Activated CD4-positive, alpha-beta memory T cell treated with anti-CD3 and anti-CD28 coated beads, Interleukin-2, amount 10 ng/mL, durations not matched to agents 7 days and 5 days (primary cell): ENCODE results near the gene AGBL1. TPM values are rescaled to one million over a fixed set of nuclear protein-coding genes. Genes with fewer than 3 reads are reported as not detected.
"Not testable (repeated sequence)": the region's sequence is repeated elsewhere in the genome, so short reads cannot be mapped to it uniquely, and the experiment has no call there.

Source experiments
- CTCF ChIA-PET: fragments of 350-600 bp; sonication (Branson Sonifier 250); formaldehyde crosslinking; loops from one replicate; lab custom pipeline; 2021; ENCODE audit warnings: antibody characterized with exemption, inconsistent platforms; lab: Charles Lee
- POLR2A ChIA-PET: fragments of 350-600 bp; sonication (Branson Sonifier 250); formaldehyde crosslinking; loops from one replicate; lab custom pipeline; 2021; ENCODE audit warnings: antibody characterized with exemption; lab: Charles Lee
- DNase-seq: peaks from one replicate; pipeline ENCODE4 v3.0.0-alpha.2; 2020
- H3K27ac Mint-ChIP-seq: one replicate; pipeline ENCODE4 v1.8.0; 2021; ENCODE audit warnings: mild to moderate bottlenecking, mixed read lengths
- H3K27me3 Mint-ChIP-seq: one replicate; pipeline ENCODE4 v1.8.0; 2021; ENCODE audit warnings: mixed read lengths
- H3K36me3 Mint-ChIP-seq: one replicate; pipeline ENCODE4 v1.8.0; 2021; ENCODE audit warnings: low read depth, mixed read lengths
- H3K4me1 Mint-ChIP-seq: one replicate; pipeline ENCODE4 v1.8.0; 2021; ENCODE audit warnings: mixed read lengths
- H3K4me3 Mint-ChIP-seq: one replicate; pipeline ENCODE4 v1.8.0; 2021; ENCODE audit warnings: mild to moderate bottlenecking, mixed read lengths
- H3K9me3 Mint-ChIP-seq: one replicate; pipeline ENCODE4 v1.8.0; 2021; ENCODE audit warnings: mixed read lengths
- total RNA-seq, 2 experiments: library from RNA; stranded (reverse); gene quantifications; one replicate each; pipeline ENCODE4 v1.2.3, GENCODE V29; 2021

AGBL1 gene
- total RNA-seq, 2 experiments from 2014 or later = not detected

DNA sequence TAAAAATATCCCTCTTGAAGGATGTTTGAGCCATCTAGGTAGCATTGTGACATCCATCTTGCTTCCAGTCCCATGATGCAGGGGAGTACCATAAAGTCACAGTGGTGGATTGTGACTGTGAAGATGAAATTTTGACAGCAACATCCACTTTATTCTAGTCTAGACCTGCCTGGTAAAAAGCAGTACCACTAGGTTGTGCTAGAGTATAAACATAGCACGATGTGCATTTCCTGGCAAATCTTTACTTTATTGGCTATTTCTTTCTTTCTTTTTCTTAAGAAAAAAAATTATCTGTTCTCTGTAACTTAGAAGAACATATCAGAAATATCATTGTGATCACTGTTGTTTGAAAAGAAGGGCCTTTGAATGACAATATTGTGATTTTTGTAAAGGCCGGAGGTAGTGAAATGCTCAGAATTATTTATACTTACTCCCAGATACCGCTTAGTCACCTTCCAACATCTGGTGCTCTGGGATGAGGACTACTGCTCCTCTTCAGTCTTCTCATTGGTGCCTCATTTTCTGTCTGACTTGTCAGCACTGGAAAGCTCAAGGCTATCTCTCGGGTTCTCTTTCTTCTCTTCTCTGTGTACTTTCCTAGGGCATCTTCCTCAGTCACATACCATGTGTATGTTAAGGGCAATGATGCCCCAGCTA lies 35.6 kb downstream of the AGBL1 start:
- no peak overlapping the region for H3K4me3 Mint-ChIP-seq
- DNase-seq = no peak
- no peak overlapping the region for H3K27ac Mint-ChIP-seq
- H3K4me1 Mint-ChIP-seq = no peaks in the 10 kb centered on the region
- H3K27me3 Mint-ChIP-seq = no peaks in the 10 kb centered on the region
- no peaks in the 10 kb centered on the region for H3K36me3 Mint-ChIP-seq
- ChIA-PET POLR2A (no interaction called here), CTCF (no interaction called here)
- H3K9me3 Mint-ChIP-seq = no peaks in the 10 kb centered on the region

DNA sequence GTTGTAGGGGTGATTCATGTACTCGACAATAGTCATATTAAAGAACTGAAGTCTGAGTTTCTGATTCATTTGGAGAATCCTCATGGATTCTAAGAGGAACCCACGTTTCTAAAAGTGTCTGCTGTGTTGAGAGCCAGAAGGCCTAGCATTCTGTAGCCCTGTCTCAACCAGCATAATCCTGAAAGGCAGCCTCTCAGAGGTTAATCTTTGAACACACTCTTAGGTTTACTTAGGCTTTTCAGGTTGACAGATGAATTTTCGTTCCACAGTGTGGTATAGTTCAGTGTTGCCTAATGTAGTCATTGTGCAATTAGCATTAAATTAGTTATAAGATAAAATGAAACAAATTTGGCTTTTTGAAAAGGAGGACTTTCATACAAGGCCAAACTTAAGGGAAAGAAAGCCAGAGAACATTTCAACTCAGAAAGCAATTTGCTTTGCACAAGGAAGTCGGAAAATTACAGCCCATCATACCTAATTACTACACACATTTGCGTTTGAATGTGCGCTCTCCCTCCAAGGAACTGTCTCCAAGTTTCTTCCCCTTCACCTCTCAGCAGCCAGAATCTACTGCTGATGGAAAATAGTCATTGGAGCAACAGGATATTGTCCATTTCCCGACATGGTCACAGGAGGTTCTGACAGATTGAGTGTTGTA lies 42.0 kb downstream of the AGBL1 start:
- no peaks in the 10 kb centered on the region for H3K4me1 Mint-ChIP-seq
- CTCF ChIA-PET = no interaction called here
- peaks cover 2% of the 10 kb centered on the region for H3K27me3 Mint-ChIP-seq

DNA sequence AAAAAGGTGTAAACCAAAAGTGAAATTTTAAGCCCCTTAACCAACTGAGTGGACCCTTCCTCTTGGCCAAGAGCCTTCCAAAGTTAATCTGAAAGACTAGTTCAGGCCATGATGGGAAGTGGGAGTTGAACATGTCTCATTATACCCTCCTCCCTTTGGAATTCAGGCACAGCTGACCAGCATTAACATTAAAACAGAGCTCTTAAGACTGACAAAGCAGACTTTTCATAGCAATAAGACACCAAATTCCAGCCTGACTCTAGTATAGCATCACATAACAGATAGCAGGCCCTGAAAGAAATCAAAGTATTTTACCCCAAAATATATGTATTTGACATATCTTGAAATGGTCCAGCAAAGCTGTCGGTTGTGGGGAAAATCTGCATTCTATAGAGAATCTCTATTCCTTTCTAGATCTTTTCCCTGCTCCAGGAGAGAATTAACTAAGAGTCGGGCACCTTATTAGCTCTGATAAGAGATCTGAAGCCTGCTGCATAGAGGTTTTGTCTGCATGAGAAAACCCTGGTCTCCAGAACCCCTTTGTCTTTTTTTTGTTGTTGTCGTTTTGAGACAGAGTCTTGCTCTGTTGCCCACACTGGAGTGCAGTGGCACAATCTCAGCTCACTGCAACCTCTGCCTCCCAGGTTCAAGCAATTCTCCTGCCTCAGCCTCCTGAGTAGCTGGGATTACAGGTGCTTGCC lies 43.2 kb downstream of the AGBL1 start:
- H3K9me3 Mint-ChIP-seq, H3K36me3 Mint-ChIP-seq, CTCF ChIA-PET, H3K4me1 Mint-ChIP-seq, POLR2A ChIA-PET, H3K27me3 Mint-ChIP-seq, H3K4me3 Mint-ChIP-seq, H3K27ac Mint-ChIP-seq, DNase-seq: not testable (repeated sequence)

More for the DNA sequence above, 42.0 kb downstream of the AGBL1 start:
- no peak for DNase-seq
- H3K27ac Mint-ChIP-seq = no peak overlapping the region
- no peak overlapping the region for H3K4me3 Mint-ChIP-seq
- POLR2A ChIA-PET = no interaction called here
- H3K9me3 Mint-ChIP-seq = no peaks in the 10 kb centered on the region
- no peaks in the 10 kb centered on the region for H3K36me3 Mint-ChIP-seq

DNA sequence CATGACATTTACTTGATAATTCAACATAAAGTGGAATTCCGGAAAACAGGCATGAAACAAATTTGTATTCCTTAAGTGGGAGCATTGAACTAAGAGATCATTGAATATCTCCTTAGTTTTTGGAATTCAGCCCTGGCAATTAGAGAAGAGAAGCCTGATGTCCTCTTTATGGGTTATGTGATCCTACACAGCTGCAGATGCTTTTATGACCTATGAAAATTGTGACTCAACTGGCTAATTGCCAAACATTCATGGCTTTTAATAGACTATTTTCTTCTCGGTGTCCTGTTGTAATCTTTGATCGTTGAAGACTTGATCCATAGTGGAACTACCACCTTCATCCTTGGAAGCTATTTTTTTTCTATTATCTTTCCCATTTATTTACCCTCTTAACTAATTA lies 46.1 kb downstream of the AGBL1 start:
- Mint-ChIP-seq H3K4me1 (no peaks in the 10 kb centered on the region), H3K9me3 (no peaks in the 10 kb centered on the region), H3K27me3 (peaks cover 2% of the 10 kb centered on the region), H3K36me3 (no peaks in the 10 kb centered on the region), H3K4me3 (no peak overlapping the region), H3K27ac (no peak overlapping the region)
- ChIA-PET CTCF (no interaction called here), POLR2A (no interaction called here)
- DNase-seq = no peak

DNA sequence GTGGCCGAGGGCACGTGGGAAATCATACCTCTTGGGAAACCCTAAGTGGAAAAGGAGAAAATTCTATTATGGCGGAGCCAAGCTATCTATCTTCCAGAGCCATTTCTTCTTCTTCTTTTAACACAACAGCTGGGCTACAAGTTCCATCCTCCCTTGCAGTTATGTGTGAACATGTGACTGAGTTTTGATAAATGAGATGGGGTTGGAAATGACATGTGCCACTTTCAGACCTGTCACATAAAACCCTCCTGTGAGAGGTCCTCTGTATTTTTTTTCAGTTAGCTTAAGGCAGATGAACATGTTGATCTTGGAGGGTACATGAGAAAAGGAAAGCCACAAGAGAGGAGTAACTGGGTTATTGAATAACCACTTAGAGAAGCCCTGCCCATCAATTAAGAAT lies 47.9 kb downstream of the AGBL1 start:
- Mint-ChIP-seq H3K27me3 (no peaks in the 10 kb centered on the region), H3K27ac (no peak overlapping the region), H3K9me3 (no peaks in the 10 kb centered on the region), H3K4me3 (no peak overlapping the region), H3K4me1 (no peaks in the 10 kb centered on the region), H3K36me3 (no peaks in the 10 kb centered on the region)
- DNase-seq = no peak
- POLR2A ChIA-PET = no interaction called here
- CTCF ChIA-PET = no interaction called here

DNA sequence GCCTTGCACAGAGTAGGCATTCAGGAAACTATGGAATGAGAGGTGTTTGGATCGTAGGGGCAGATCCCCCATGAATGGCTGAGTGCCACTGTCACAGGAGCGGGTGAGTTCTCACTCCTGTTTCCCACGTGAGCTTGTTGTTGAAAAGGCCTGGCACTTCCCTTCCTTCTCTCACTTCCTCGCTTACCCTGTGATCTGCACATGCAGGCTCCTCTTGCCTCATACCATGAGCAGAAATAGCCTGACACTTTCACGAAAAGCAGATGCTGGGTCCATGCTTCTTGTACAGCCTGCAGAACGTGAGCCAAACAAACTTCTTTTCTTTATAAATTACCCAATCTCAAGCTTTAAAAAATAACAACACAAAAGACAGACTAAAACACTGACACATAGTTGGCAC lies 55.4 kb downstream of the AGBL1 start:
- Mint-ChIP-seq H3K27ac (no peak overlapping the region), H3K4me3 (no peak overlapping the region), H3K27me3 (no peaks in the 10 kb centered on the region), H3K36me3 (no peaks in the 10 kb centered on the region), H3K4me1 (no peaks in the 10 kb centered on the region), H3K9me3 (no peaks in the 10 kb centered on the region)
- CTCF ChIA-PET = no interaction called here
- POLR2A ChIA-PET = no interaction called here
- DNase-seq = no peak

DNA sequence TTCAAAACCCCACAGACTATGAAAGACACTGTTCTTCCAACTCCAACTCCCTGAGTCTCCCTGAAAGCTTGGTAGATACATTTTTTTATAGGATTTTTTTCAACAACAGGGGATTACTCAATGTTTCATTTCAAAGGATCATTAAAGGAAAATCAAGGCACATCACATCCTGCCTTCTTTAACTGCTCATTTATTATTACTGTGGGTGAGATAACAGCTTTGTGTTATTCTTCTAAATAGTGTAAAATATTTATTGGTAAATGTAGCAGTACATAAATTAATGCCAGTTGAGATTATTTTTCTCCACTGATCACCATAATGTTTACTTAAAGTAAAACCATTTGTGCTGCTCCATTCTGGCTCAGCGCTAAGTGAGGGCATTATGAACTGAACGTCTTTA lies 57.2 kb downstream of the AGBL1 start:
- POLR2A ChIA-PET = no interaction called here
- Mint-ChIP-seq H3K36me3 (no peaks in the 10 kb centered on the region), H3K4me1 (no peaks in the 10 kb centered on the region), H3K9me3 (no peaks in the 10 kb centered on the region), H3K27me3 (no peaks in the 10 kb centered on the region), H3K4me3 (no peak overlapping the region), H3K27ac (no peak overlapping the region)
- CTCF ChIA-PET = no interaction called here
- no peak for DNase-seq

DNA sequence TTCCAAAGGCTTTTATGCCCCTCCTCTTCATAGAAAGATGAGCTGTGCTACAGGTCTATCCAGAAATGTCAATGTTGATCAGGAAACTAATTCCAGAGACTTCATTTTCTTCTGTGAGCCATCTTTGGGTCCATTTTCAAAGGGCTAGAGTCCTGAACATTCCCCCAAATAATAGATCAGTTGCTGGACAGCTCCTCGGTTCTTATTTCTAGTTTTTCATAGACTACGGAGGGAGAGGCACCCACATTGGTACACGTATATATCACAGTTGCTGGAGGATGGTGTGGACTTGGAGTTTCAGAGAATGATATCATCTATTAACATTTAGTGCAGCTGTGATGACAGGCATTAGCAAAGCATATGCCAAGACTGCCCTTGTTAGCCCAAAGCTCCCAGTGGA lies 59.1 kb downstream of the AGBL1 start:
- Mint-ChIP-seq H3K36me3 (no peaks in the 10 kb centered on the region), H3K27ac (no peak overlapping the region), H3K4me3 (no peak overlapping the region), H3K9me3 (no peaks in the 10 kb centered on the region), H3K4me1 (no peaks in the 10 kb centered on the region), H3K27me3 (no peaks in the 10 kb centered on the region)
- ChIA-PET CTCF (interaction anchor here (0.6 kb wide), 1 partner anchor 1894 kb away, joined by 4 read pairs; no protein-coding TSS in a partner anchor), POLR2A (no interaction called here)
- no peak for DNase-seq

DNA sequence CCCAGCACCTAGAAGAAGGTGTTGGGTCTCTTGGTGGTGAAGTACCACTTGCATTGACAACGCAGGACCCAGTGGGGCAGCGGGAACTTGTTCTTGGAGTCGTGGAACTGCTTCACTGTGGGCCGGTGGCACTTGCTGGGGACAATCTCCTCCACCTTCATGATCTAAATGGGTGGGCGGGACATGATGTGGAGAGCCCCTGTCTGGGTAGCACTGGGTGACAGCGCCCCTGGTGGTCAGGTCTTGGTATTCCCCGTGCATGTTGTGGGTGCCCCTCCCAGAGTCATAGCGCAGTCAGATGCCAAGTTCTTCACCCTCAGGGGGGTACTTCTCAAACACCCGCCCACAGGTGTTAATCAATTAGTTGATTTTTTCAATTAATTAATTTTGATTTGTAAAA lies 60.2 kb downstream of the AGBL1 start:
- Mint-ChIP-seq H3K4me1 (no peaks in the 10 kb centered on the region), H3K27ac (no peak overlapping the region), H3K4me3 (no peak overlapping the region), H3K27me3 (no peaks in the 10 kb centered on the region), H3K36me3 (no peaks in the 10 kb centered on the region), H3K9me3 (peaks cover 4% of the 10 kb centered on the region)
- ChIA-PET POLR2A (no interaction called here), CTCF (no interaction called here)
- DNase-seq = no peak

DNA sequence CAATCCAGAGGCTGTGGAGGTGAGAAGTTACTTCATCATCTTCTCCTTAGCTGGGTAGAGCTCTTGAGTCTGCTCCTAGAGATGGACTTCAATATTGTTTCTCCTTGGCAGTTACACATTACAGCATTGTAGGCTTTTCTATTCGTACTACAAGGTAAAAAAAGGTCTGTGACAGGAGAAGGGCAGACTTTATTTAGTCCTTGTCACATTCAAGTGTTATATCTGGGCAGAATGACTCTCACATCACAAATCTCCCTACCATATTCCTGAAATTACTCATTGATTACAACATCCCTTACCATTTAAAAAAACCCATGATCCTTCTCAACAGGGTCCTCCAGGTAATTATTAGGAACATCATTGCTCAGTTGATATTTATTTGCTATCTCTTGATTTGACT lies 75.0 kb downstream of the AGBL1 start:
- Mint-ChIP-seq H3K4me1 (no peaks in the 10 kb centered on the region), H3K9me3 (peaks cover 10% of the 10 kb centered on the region), H3K4me3 (no peak overlapping the region), H3K27me3 (no peaks in the 10 kb centered on the region), H3K27ac (no peak overlapping the region), H3K36me3 (no peaks in the 10 kb centered on the region)
- ChIA-PET POLR2A (no interaction called here), CTCF (no interaction called here)
- DNase-seq = no peak

DNA sequence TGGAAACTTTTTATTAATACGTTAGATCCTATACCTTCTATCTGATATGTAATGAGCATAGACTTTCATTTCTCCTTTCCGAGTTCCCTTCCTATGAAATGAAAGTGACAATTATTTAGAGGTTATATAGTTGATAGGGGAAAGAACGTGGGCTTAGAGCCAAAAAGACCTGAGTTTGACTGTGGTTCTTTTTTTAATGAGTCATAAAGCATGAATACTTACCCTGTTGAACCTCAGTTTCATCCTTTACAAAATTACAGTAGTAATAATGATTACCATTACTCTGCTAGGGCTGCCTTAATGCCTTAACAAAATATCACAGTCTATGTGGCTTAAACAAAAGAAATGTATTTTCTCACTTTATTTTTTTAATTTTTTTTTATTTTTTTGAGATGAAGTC lies 75.9 kb downstream of the AGBL1 start:
- ChIA-PET CTCF (no interaction called here), POLR2A (no interaction called here)
- no peaks in the 10 kb centered on the region for H3K27me3 Mint-ChIP-seq
- no peaks in the 10 kb centered on the region for H3K4me1 Mint-ChIP-seq
- H3K4me3 Mint-ChIP-seq = no peak overlapping the region
- H3K9me3 Mint-ChIP-seq = peaks cover 5% of the 10 kb centered on the region
- no peak overlapping the region for H3K27ac Mint-ChIP-seq
- H3K36me3 Mint-ChIP-seq = no peaks in the 10 kb centered on the region
- DNase-seq = no peak

DNA sequence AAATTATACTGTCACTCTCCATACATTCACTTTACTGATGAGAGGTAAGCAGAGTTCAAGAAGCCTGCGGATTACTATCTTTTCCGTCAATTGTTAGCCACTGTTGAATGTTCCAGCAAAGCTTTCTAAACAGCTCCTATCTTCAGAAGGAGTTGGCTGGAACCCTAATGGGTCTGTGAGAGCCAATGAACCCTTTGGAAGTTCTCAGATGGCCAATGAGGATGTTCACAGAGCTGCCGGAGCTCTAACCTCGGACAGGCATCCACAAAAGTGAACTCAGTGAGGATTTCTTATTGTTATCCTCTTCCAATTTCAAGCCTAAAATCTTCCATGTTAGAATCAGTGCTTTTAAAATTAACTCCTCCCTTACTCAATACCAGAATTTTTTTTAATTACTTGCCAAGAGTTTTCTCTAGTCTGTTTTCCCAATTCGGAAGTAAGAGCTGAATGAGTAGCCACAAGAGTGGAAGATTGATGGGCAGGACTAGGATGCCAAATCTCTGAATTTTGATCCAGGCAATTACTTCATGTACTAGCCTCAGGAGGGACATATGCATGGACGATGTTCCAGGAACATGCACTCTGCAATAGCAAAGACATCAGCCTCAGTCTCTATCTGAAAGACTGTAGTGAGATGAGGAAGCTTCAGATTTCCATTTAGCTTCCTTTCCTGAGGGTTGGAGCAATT lies 78.1 kb downstream of the AGBL1 start:
- Mint-ChIP-seq H3K36me3 (no peaks in the 10 kb centered on the region), H3K9me3 (peaks cover under 1% of the 10 kb centered on the region), H3K27me3 (no peaks in the 10 kb centered on the region), H3K4me1 (no peaks in the 10 kb centered on the region), H3K4me3 (no peak overlapping the region), H3K27ac (no peak overlapping the region)
- no peak for DNase-seq
- ChIA-PET POLR2A (no interaction called here), CTCF (no interaction called here)

DNA sequence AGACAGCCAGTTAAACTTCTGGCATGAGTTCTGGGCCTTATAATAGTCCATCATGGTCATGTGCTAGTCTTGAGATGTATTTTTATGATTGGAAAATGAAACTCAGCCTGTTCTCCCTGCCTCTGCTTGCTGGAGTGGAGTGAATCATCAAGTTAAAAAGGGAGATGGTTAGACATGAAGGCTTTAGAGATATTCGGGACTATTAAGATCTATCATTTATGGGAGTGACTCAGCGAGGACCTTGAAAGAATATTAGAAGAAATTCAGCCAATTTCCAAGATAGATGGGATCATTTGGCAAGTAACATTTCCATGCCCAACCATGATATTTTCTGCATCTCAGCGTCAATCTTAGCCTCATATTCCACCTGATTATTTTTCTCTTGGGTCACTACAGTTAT lies 79.8 kb downstream of the AGBL1 start:
- Mint-ChIP-seq H3K27me3 (no peaks in the 10 kb centered on the region), H3K36me3 (no peaks in the 10 kb centered on the region), H3K4me1 (no peaks in the 10 kb centered on the region), H3K9me3 (no peaks in the 10 kb centered on the region), H3K4me3 (no peak overlapping the region), H3K27ac (no peak overlapping the region)
- DNase-seq = no peak
- ChIA-PET POLR2A (no interaction called here), CTCF (no interaction called here)
